ENCODE data around the gene TMEM37. TPM values are rescaled to one million over a fixed set of nuclear protein-coding genes. Genes with fewer than 3 reads are reported as not detected.

Gene TMEM37
- total and polyA plus RNA-seq, 2 of the 13 experiments (the other 11 are each of a cell fraction or from before 2014, with no cell fraction given), result 37.7 to 115 TPM

DNA sequence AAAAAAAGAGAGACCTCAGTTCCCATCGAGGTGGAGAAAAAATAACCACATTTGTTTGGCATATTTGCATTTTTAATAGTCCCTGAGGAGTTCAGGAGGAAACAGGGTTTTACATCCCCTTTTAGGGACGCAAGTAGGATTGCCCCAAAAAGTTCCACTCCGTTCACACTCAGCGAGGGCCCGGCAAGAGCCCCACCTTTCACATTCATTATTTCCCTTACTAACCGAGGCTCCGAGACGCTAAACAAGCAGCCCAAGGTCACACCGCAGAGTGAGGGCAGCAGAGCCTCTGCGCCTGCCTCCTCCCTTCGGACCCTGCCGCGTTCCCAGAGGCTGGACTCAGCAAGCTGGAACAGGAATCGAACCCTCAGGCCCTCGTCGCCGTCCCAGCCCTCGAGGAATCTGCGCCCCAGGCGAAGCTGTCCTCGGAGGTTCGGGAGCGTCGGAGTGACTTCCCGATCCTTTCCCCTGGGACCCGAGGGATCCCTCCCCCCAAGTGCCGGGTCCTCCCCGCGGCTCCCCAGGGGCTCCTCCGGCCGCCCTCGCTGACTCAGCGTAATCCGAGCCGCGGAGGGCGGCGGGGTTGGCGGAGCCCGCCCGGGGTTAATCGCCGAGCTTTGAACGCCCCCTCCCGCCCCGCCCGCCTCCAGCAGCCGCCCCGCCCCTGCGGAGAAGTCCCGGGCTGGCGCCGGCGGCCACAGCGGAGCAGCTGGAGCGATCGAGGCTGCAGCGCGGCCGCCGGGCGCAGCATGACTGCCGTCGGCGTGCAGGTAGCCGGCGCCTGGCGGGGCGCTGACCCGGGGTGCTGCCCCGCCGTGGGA is at the start of gene TMEM37 (continued):
- TF ChIP-seq ZNF598 (CRISPR knock-in tag; IDR thresholded peaks at IDR 0.05; ENCODE audit: borderline replicate concordance) (no peak), RBFOX2 (IDR thresholded peaks at IDR 0.05; ENCODE audit: low read depth, low read length) (peak; percentile 82), FOXA1 (IDR thresholded peaks at IDR 0.05) (no peak), FOXA1 (CRISPR knock-in tag; IDR thresholded peaks at IDR 0.05) (peak; percentile 34; the same call in 1 of the 2 replicates), ELF3 (CRISPR knock-in tag; IDR thresholded peaks at IDR 0.05) (peak; percentile 73), SUZ12 (IDR thresholded peaks at IDR 0.05; ENCODE audit: low read depth, low read length) (no peak), ZNF616 (CRISPR knock-in tag; IDR thresholded peaks at IDR 0.05; ENCODE audit: low read depth) (peak; percentile 73; the same call in 1 of the 2 replicates), ZNF772 (CRISPR knock-in tag; IDR thresholded peaks at IDR 0.05) (peak; percentile 88), ZNF234 (CRISPR knock-in tag; conservative IDR thresholded peaks at IDR 0.05) (0 out of 2 replicates have a peak, but pooled peaks have one; percentile 49), YEATS4 (CRISPR knock-in tag; IDR thresholded peaks at IDR 0.05; ENCODE audit: borderline replicate concordance) (peak; percentile 66), REPIN1 (CRISPR knock-in tag; IDR thresholded peaks at IDR 0.05; ENCODE audit: borderline replicate concordance, low read depth) (no peak), ARNT2 (CRISPR knock-in tag; IDR thresholded peaks at IDR 0.05; ENCODE audit: low read depth) (no peak), SAFB2 (CRISPR knock-in tag; IDR thresholded peaks at IDR 0.05; ENCODE audit: borderline replicate concordance, low read depth) (0 out of 2 replicates have a peak, but pooled peaks have one; percentile 52), NR3C1 (CRISPR knock-in tag; IDR thresholded peaks at IDR 0.05) (no peak), ZNF3 (CRISPR knock-in tag; IDR thresholded peaks at IDR 0.05) (peak; percentile 61; the same call in 1 of the 2 replicates), ARNT (IDR thresholded peaks at IDR 0.05) (no peak), HDAC1 (CRISPR knock-in tag; IDR thresholded peaks at IDR 0.05) (peak; percentile 92), GFI1 (CRISPR knock-in tag; IDR thresholded peaks at IDR 0.05; ENCODE audit: borderline replicate concordance) (peak; percentile 82), NFATC3 (CRISPR knock-in tag; IDR thresholded peaks at IDR 0.05) (no peak), ZSCAN12 (CRISPR knock-in tag; IDR thresholded peaks at IDR 0.05) (no peak), ZNF510 (CRISPR knock-in tag; IDR thresholded peaks at IDR 0.05; ENCODE audit: low read depth) (peak; percentile 45; the same call in 1 of the 2 replicates), HOXA7 (CRISPR knock-in tag; IDR thresholded peaks at IDR 0.05) (no peak)
- TF ChIP-seq, protein P1, sequence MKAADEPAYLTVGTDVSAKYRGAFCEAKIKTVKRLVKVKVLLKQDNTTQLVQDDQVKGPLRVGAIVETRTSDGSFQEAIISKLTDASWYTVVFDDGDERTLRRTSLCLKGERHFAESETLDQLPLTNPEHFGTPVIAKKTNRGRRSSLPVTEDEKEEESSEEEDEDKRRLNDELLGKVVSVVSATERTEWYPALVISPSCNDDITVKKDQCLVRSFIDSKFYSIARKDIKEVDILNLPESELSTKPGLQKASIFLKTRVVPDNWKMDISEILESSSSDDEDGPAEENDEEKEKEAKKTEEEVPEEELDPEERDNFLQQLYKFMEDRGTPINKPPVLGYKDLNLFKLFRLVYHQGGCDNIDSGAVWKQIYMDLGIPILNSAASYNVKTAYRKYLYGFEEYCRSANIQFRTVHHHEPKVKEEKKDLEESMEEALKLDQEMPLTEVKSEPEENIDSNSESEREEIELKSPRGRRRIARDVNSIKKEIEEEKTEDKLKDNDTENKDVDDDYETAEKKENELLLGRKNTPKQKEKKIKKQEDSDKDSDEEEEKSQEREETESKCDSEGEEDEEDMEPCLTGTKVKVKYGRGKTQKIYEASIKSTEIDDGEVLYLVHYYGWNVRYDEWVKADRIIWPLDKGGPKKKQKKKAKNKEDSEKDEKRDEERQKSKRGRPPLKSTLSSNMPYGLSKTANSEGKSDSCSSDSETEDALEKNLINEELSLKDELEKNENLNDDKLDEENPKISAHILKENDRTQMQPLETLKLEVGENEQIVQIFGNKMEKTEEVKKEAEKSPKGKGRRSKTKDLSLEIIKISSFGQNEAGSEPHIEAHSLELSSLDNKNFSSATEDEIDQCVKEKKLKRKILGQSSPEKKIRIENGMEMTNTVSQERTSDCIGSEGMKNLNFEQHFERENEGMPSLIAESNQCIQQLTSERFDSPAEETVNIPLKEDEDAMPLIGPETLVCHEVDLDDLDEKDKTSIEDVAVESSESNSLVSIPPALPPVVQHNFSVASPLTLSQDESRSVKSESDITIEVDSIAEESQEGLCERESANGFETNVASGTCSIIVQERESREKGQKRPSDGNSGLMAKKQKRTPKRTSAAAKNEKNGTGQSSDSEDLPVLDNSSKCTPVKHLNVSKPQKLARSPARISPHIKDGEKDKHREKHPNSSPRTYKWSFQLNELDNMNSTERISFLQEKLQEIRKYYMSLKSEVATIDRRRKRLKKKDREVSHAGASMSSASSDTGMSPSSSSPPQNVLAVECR (CRISPR knock-in tag; IDR thresholded peaks at IDR 0.05; ENCODE audit: borderline replicate concordance), result peak; percentile 84; the same call in 1 of the 2 replicates
- TF ChIP-seq, protein P2, sequence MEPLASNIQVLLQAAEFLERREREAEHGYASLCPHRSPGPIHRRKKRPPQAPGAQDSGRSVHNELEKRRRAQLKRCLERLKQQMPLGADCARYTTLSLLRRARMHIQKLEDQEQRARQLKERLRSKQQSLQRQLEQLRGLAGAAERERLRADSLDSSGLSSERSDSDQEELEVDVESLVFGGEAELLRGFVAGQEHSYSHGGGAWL (CRISPR knock-in tag; IDR thresholded peaks at IDR 0.05), result 0 out of 2 replicates have a peak, but pooled peaks have one; percentile 48
- TF ChIP-seq, protein P3, sequence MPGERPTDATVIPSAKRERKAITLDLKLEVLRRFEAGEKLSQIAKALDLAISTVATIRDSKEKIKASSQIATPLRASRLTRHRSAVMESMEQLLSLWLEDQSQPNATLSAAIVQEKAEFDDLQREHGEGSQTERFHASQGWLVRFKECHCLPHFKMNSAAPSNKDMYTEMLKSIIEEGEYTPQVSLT (CRISPR knock-in tag; IDR thresholded peaks at IDR 0.05; ENCODE audit: borderline replicate concordance, low read depth), result no peak
- TF ChIP-seq, protein P4, sequence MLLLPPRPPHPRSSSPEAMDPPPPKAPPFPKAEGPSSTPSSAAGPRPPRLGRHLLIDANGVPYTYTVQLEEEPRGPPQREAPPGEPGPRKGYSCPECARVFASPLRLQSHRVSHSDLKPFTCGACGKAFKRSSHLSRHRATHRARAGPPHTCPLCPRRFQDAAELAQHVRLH (CRISPR knock-in tag; IDR thresholded peaks at IDR 0.05; ENCODE audit: borderline replicate concordance, low read depth), result no peak; the same call in 1 of the 2 replicates

Measured in HepG2 (cell line).